Measurements from ENCODE around the gene NFATC2IP.
"Not testable (repeated sequence)": the region's sequence is repeated elsewhere in the genome, so short reads cannot be mapped to it uniquely, and the experiment has no call there.

DNA sequence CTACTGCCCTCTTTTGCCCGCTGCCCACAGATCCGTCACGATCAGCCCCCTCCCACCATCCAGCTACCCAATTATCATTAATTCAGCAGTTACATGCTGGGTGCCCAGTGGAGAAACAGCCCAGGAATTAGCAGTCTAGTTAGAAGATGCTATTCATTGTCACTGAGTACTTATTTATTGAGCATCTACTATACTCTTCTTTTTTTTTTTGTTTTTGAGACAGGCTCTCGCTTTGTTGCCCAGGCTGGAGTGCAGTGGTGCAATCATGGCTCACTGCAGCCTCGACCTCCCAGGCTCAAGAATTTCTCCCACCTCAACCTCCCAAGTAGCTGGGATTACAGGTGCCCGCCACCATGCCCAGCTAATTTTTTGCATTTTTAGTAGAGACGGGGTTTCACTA, 10.9 kb upstream of the NFATC2IP start:
- TF ChIP-seq EZH2phosphoT487 (IDR thresholded peaks at IDR 0.05; ENCODE audit: low read length) = not testable (repeated sequence)
- TF ChIP-seq, protein P1, sequence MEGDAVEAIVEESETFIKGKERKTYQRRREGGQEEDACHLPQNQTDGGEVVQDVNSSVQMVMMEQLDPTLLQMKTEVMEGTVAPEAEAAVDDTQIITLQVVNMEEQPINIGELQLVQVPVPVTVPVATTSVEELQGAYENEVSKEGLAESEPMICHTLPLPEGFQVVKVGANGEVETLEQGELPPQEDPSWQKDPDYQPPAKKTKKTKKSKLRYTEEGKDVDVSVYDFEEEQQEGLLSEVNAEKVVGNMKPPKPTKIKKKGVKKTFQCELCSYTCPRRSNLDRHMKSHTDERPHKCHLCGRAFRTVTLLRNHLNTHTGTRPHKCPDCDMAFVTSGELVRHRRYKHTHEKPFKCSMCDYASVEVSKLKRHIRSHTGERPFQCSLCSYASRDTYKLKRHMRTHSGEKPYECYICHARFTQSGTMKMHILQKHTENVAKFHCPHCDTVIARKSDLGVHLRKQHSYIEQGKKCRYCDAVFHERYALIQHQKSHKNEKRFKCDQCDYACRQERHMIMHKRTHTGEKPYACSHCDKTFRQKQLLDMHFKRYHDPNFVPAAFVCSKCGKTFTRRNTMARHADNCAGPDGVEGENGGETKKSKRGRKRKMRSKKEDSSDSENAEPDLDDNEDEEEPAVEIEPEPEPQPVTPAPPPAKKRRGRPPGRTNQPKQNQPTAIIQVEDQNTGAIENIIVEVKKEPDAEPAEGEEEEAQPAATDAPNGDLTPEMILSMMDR (IDR thresholded peaks at IDR 0.05; ENCODE audit: low read length) = not testable (repeated sequence)

Data from MM.1S (cell line).